BLaER1 (cell line): ENCODE results near the gene TIAM2.
A peak's percentile ranks its signal among the peaks of the same experiment; 100 is the strongest.
"Not testable (repeated sequence)": the region's sequence is repeated elsewhere in the genome, so short reads cannot be mapped to it uniquely, and the experiment has no call there.

Experiments used
- H3K27ac ChIP-seq: shearing (Covaris generic); formaldehyde crosslinking; 2 replicates; pipeline ENCODE4 v1.8.1; 2022
- H3K27me3 ChIP-seq: shearing (Covaris generic); formaldehyde crosslinking; 2 replicates; pipeline ENCODE4 v1.8.1; 2022
- H3K36me3 ChIP-seq: shearing (Covaris generic); formaldehyde crosslinking; 2 replicates; pipeline ENCODE4 v1.8.1; 2022
- H3K4me1 ChIP-seq: shearing (Covaris generic); formaldehyde crosslinking; 2 replicates; pipeline ENCODE4 v1.8.1; 2022
- H3K4me2 ChIP-seq: shearing (Covaris generic); formaldehyde crosslinking; 2 replicates; pipeline ENCODE4 v1.8.1; 2022
- H3K4me3 ChIP-seq: shearing (Covaris generic); formaldehyde crosslinking; 2 replicates; pipeline ENCODE4 v1.8.1; 2022
- H3K9ac ChIP-seq: shearing (Covaris generic); formaldehyde crosslinking; 2 replicates; pipeline ENCODE4 v1.8.1; 2022
- H3K9me3 ChIP-seq: shearing (Covaris generic); formaldehyde crosslinking; 2 replicates; pipeline ENCODE4 v1.8.1; 2022
- H4K20me1 ChIP-seq: shearing (Covaris generic); formaldehyde crosslinking; 2 replicates; pipeline ENCODE4 v1.8.1; 2022
- Cebpa-rat ChIP-seq: shearing (Covaris generic); IDR thresholded peaks from 2 replicates; pipeline ENCODE4 v1.8.1; 2022

TIAM2 gene

GRCh38 chr6:155107432-155108069 lies 112.4 kb downstream of the TIAM2 start:
- peaks cover 24% of the 10 kb centered on the region for H3K4me1 ChIP-seq

DNA sequence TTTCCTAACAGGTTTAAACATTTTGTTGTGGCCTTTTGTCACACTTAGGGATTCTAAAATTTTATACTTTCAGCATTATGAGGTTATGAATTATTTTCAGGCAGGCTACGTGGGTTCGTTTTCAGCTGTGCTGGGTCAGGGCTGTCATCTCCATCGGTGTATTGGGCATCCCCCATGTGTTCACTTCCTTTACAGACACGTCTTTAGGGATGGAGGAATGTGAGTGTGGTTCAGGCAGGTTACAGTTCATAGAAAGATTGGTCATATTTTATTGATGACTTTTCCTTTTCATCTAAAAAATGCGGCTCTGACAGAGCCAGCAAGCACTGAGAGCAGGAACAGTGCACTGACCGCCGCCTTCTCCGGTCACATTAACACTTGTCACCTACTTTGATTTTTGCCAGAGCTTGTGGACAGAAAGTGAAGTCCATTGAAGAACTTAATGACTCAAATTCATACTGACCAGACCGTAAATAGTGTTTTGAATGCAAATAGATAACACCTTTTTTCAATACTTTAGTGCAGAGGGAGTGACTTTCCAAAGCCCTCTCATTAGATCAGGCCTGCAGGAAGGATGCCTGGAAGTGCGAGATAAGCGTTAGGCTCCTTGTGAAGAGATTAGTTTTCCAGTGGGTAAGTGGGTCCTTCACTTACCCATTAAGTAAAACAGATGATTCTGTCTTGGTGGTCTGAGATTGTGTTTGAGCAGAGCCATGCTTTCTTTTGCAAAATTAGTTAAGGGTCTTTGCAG lies 113.1 kb downstream of the TIAM2 start:
- TF ChIP-seq Cebpa-rat: no peak
- Histone ChIP-seq H3K9me3 (no peaks in the 10 kb centered on the region), H3K4me3 (no peak overlapping the region; the same call in 1 of the 2 replicates)

More at GRCh38 chr6:155107432-155108069, 112.4 kb downstream of the TIAM2 start:
- Histone ChIP-seq H3K27me3 (no peaks in the 10 kb centered on the region), H3K4me3 (peak overlapping the region; percentile 32; the same call in 1 of the 2 replicates), H4K20me1 (no peaks in the 10 kb centered on the region), H3K4me2 (peak overlapping the region; percentile 66), H3K9ac (peak overlapping the region; percentile 56; the same call in 1 of the 2 replicates), H3K27ac (peak overlapping the region; percentile 16; the same call in 1 of the 2 replicates), H3K9me3 (no peaks in the 10 kb centered on the region), H3K36me3 (no peaks in the 10 kb centered on the region)
- TF ChIP-seq Cebpa-rat: no peak

GRCh38 chr6:155110721-155111120 lies 115.6 kb downstream of the TIAM2 start:
- Histone ChIP-seq H4K20me1 (no peaks in the 10 kb centered on the region), H3K27ac (no peak overlapping the region), H3K4me3 (no peak overlapping the region), H3K36me3 (no peaks in the 10 kb centered on the region), H3K4me1 (peaks cover 24% of the 10 kb centered on the region), H3K4me2 (no peak overlapping the region), H3K9me3 (no peaks in the 10 kb centered on the region), H3K27me3 (no peaks in the 10 kb centered on the region), H3K9ac (no peak overlapping the region)
- TF ChIP-seq Cebpa-rat: no peak

More for the DNA sequence above, 113.1 kb downstream of the TIAM2 start:
- Histone ChIP-seq H3K4me1 (peaks cover 24% of the 10 kb centered on the region), H3K9ac (no peak overlapping the region), H3K4me2 (peak overlapping the region; percentile 66), H3K27me3 (no peaks in the 10 kb centered on the region), H3K27ac (no peak overlapping the region), H3K36me3 (no peaks in the 10 kb centered on the region), H4K20me1 (no peaks in the 10 kb centered on the region)

DNA sequence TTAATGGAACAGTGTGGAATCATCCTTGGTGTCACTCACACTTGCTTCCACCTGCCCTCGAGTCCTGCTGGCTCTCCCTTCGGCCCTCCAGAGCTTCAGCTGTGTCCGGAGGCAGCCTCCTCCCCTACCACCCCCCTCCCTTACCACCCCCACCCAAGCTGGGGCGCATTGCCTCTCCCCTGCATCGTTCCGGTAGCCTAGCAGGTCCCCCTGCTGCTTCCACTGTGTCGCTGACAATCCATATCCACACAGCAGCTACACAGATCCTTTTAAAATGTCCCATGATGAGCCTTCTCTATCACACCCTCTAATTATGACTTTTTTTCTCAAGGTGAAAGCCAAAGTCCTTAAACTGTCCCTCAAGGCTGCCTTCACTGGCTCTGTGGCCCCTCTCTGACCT lies 117.6 kb downstream of the TIAM2 start:
- H3K27ac ChIP-seq: no peak overlapping the region
- H3K4me2 ChIP-seq: no peak overlapping the region
- no peaks in the 10 kb centered on the region for H3K36me3 ChIP-seq
- H3K9me3 ChIP-seq: no peaks in the 10 kb centered on the region
- peaks cover 7% of the 10 kb centered on the region for H3K4me1 ChIP-seq
- H3K27me3 ChIP-seq: no peaks in the 10 kb centered on the region
- no peak overlapping the region for H3K4me3 ChIP-seq
- no peak for TF ChIP-seq Cebpa-rat
- no peaks in the 10 kb centered on the region for H4K20me1 ChIP-seq
- no peak overlapping the region for H3K9ac ChIP-seq

DNA sequence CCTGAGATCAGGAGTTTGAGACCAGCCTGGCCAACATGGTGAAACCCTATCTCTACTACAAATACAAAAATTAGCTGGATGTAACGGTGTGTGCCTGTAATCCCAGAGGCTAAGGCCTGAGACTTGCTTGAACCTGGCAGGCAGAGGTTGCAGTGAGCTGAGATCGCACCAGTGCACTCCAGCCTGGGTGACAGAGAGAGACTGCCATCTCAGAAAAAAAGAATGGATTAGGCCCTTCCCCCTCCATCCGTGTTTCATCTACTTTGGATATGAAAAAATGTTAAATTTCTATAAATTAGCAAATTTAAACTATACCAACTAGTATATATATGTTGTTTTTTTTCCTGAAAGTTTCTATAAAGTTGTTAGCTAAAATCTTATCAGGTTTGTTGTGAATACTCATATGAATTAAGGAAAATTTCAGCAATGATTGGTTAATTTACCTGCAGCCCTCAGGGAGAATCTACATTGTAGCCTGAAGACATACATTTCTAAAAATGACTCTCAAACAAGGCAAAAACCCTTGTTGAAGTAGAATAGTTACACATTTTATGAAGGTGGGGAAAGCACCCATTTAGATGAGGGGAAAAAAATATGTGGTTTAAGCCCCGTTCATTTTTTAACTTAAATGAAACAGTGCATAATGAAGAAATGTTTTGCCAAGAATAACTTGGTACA lies 120.9 kb downstream of the TIAM2 start:
- H4K20me1 ChIP-seq: no peaks in the 10 kb centered on the region
- H3K27me3 ChIP-seq: no peaks in the 10 kb centered on the region
- no peaks in the 10 kb centered on the region for H3K9me3 ChIP-seq
- no peak overlapping the region for H3K9ac ChIP-seq
- H3K27ac ChIP-seq: no peak overlapping the region
- no peak overlapping the region for H3K4me3 ChIP-seq
- H3K36me3 ChIP-seq: no peaks in the 10 kb centered on the region
- no peak overlapping the region for H3K4me2 ChIP-seq
- no peak for TF ChIP-seq Cebpa-rat
- no peaks in the 10 kb centered on the region for H3K4me1 ChIP-seq

DNA sequence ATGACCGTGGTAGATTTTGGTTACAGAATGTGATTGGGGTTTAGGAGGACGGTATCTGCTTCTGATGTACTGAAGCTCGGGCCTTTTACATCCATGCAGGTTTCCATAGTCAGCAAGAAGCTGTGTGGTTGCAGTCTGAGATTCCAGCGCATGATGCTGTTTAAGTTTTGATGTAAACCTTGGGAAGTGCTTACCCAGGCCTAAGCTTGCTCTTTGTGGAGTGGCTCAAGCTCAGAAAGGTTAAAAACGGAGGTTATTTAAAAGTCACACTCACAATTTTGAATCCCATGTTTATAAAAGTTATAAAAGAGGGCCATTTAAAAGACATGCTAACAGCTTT lies 121.4 kb downstream of the TIAM2 start:
- no peak for TF ChIP-seq Cebpa-rat
- no peaks in the 10 kb centered on the region for H3K27me3 ChIP-seq
- H3K9me3 ChIP-seq: no peaks in the 10 kb centered on the region
- H4K20me1 ChIP-seq: no peaks in the 10 kb centered on the region
- H3K27ac ChIP-seq: no peak overlapping the region
- no peak overlapping the region for H3K4me2 ChIP-seq
- H3K36me3 ChIP-seq: no peaks in the 10 kb centered on the region
- H3K4me1 ChIP-seq: no peaks in the 10 kb centered on the region
- H3K4me3 ChIP-seq: no peak overlapping the region
- H3K9ac ChIP-seq: no peak overlapping the region

DNA sequence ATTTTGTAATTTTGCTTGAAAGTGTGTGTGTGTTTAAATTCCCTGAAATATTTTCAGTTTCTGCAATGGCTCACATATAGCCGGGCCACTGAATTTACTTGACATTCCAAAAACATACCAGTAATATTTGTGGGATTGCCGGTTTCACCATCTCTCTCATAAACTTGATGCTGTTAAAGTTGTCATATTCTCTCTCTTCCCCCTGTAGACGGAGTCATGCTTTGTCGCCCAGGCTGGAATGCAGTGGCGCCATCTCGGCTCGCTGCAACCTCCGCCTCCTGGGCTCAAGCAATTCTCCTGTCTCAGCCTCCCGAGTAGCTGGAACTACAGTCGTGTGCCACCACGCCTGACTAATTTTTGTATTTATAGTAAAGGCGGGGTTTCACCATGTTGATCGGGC lies 122.1 kb downstream of the TIAM2 start:
- Histone ChIP-seq H4K20me1 (no peaks in the 10 kb centered on the region), H3K4me2 (no peak overlapping the region), H3K27me3 (no peaks in the 10 kb centered on the region), H3K9ac (no peak overlapping the region), H3K4me3 (no peak overlapping the region), H3K36me3 (no peaks in the 10 kb centered on the region), H3K9me3 (no peaks in the 10 kb centered on the region), H3K4me1 (no peaks in the 10 kb centered on the region), H3K27ac (no peak overlapping the region)
- no peak for TF ChIP-seq Cebpa-rat

DNA sequence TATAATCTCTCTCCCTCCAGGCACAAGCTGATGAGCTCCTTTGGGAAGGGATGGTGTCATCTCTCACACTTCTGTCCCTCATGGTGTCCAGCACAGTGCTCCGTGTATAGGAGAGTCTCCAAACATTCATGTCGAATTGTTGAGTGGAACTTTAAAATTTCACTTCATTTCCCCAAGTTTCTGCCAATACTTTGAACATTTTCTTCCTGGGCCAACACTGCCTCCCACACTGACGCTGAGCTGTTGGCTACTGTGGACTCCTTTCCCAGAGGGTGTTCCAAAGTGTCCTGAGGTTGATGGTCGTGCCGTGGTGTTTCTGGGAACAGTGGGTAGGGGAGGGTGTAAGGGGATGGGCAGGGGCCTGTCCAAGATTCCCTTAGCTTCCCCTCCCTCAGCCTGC lies 122.7 kb downstream of the TIAM2 start:
- no peak for TF ChIP-seq Cebpa-rat
- Histone ChIP-seq H3K36me3 (no peaks in the 10 kb centered on the region), H3K9ac (no peak overlapping the region), H4K20me1 (no peaks in the 10 kb centered on the region), H3K4me3 (no peak overlapping the region), H3K9me3 (no peaks in the 10 kb centered on the region), H3K27me3 (no peaks in the 10 kb centered on the region), H3K4me1 (no peaks in the 10 kb centered on the region), H3K27ac (no peak overlapping the region), H3K4me2 (no peak overlapping the region)

GRCh38 chr6:155119201-155119600 lies 124.1 kb downstream of the TIAM2 start:
- H3K4me3 ChIP-seq, H3K9ac ChIP-seq, H3K27me3 ChIP-seq, H3K36me3 ChIP-seq, H3K4me1 ChIP-seq, H3K9me3 ChIP-seq, H3K4me2 ChIP-seq, H4K20me1 ChIP-seq, H3K27ac ChIP-seq: not testable (repeated sequence)

DNA sequence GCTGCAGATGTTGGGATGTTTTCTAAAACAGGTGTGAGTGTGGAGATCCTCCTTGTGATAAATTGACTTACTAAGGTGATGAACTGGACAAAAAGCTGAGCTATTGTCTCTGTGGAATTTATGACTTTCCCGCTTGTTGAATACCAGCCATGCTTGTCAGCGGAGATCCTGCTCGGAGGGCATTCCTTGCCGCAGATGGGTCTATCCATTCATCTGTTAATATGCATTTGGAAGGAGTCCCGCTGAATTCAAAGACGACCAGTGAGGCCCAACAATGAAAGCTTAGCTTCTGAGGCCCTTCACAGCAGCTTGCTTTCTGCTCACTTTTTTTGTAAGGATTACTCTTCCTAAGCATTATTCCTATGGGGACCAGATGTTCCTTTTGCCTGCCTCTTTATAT lies 124.9 kb downstream of the TIAM2 start:
- Histone ChIP-seq H3K4me1 (no peaks in the 10 kb centered on the region), H3K4me2 (no peak overlapping the region), H3K36me3 (no peaks in the 10 kb centered on the region), H3K4me3 (no peak overlapping the region), H3K9me3 (no peaks in the 10 kb centered on the region), H3K27me3 (no peaks in the 10 kb centered on the region), H4K20me1 (no peaks in the 10 kb centered on the region), H3K9ac (no peak overlapping the region), H3K27ac (no peak overlapping the region)
- no peak for TF ChIP-seq Cebpa-rat
